GM18520 (cell line): ENCODE results near the gene AHRR.

Experiments used
- ATAC-seq: cut with Tn5 transposase; IDR thresholded peaks from one replicate; pipeline ENCODE4 v1.9.1; 2021; ENCODE audit not compliant: unreplicated experiment

AHRR gene

DNA sequence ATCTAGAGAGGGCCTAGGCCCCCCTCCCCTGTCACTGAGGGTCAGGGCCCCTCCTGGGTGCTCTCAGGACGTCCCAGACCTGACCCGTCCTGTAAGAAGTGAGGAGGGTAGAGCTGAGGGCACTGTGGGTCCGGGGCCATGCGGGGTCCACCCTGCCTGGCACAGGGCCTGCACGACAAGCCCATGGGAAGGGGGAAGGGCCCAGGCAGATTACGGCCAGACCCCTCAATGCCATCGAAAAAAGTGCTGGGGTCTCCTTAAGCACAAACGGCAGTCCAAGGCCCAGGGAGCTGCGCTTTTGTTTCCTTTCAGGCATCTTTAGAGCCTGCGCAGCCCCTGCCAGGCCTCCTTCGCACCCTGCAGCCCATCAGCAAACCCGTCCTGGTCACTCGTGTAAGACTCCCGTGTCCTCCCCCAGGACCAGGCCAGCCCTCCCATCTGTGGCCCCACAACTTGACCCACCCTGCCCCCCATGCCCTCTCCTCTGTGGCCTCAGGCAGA is 117.0 kb downstream of the AHRR start:
- no peak for ATAC-seq

- no peak for ATAC-seq
These were observed 117.7 kb downstream of the AHRR start for GRCh38 chr5:439181-439580.

DNA sequence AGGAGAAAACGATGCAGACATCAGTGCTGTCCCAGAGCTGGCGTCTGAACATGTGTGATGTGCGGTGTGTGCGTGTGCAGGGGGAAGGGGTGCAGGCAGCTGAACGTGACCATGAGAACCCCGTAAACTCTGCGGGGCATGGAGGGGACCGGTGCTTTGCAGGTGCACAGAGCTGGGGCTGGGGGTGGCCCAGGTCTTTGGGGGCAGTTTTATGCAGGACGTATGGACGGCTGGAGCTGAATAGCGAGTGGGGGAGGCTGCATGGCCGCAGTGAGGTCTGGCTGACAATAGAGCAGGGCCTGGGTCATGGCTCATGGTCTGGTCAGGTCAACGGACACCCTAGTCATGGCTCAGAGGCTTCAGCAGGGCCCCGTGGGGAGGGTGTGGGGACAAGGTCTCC is 118.1 kb downstream of the AHRR start:
- ATAC-seq, result no peak

GRCh38 chr5:440401-441201 is 119.1 kb downstream of the AHRR start:
- ATAC-seq, result no peak

DNA sequence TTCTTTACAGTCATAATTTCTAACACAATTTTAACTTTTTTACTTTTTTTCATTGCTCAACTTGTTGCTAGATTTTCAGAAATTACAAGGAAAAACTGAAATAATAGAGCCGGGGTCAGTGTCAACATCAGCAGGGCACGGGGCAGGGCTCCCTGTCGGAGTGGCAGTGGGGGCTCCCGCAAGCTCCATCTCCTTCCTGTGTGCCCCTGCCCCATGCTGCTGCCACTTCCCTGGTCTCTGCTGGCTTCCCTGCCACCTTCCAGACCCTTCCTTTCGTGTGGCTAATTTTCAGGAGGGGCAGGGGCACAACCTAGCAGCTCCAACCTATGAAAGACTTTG is 120.5 kb downstream of the AHRR start:
- ATAC-seq, result no peak

- ATAC-seq, result peak; percentile 82
These were observed 121.1 kb downstream of the AHRR start, which contains the start of gene EXOC3 for GRCh38 chr5:442335-443238. Gene EXOC3, plus strand, starts transcription at chr5:443176. Its CDS starts 3,030 bp downstream, at chr5:446206.

- no peak for ATAC-seq
These were observed 122.0 kb downstream of the AHRR start for GRCh38 chr5:443239-444151.

- ATAC-seq, result no peak
These were observed 122.7 kb downstream of the AHRR start for GRCh38 chr5:444226-444625.

- no peak for ATAC-seq
These were observed 124.1 kb downstream of the AHRR start for GRCh38 chr5:445591-445990.

DNA sequence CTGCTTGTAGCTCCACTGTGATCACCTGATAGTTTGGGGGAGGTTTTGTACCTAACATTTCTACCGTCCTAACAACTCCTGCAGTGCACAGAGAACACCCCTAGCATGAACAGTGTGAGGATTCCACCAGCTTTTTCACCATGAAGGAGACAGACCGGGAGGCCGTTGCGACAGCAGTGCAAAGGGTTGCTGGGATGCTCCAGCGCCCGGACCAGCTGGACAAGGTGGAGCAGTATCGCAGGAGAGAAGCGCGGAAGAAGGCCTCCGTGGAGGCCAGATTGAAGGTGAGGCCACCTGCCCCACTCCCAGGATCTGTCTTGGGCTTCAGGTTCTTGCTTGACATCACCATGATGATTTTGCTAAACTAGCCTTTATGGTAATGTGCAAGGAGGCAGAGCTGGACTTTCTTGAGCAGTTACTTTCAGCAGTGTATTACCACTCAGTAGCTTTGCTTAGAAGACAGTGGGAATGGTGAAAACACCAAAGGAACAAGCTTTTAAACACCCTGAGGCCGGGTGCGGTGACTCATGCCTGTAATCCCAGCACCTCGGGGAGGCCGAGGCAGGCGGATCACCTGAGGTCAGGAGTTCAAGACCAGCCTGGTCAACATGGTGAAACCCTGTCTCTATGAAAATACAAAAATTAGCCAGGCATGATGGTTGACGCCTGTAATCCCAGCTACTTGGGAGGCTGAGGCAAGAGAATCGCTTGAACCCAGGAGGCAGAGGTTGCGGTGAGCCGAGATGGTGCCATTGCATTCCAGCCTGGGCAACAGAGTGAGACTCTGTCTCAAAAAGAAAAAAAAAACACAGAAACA is 124.8 kb downstream of the AHRR start:
- ATAC-seq, result no peak

DNA sequence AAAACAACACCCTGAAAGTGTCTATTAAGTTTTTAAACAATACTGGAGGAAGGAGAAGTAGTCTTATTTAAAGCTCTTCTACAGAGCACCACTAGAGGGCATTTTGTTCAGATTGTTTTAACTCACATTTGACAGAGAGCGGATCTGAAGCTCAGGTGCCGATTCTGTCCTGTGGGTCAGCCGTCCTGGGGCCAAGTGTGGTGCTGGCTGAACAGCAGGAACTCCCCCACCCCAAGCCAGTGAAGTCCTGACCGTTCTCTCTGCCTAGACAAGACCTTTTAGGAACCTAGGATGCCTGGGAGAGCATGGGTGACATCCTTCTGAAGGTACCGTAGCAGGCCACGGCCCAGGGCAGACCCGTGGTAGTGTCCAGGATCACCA is 125.4 kb downstream of the AHRR start:
- ATAC-seq, result no peak

DNA sequence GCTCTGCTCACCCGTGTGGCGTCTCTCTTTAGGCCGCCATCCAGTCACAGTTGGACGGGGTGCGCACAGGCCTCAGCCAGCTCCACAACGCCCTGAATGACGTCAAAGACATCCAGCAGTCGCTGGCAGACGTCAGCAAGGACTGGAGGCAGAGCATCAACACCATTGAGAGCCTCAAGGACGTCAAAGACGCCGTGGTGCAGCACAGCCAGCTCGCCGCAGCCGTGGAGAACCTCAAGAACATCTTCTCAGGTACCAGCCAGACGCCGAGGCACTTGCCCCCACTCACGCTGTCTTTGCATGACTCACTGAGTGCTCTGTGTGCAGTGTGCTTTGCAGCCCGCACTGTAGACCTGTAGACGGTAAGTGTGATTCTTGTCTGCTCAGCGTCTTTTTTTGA is 126.0 kb downstream of the AHRR start:
- no peak for ATAC-seq

DNA sequence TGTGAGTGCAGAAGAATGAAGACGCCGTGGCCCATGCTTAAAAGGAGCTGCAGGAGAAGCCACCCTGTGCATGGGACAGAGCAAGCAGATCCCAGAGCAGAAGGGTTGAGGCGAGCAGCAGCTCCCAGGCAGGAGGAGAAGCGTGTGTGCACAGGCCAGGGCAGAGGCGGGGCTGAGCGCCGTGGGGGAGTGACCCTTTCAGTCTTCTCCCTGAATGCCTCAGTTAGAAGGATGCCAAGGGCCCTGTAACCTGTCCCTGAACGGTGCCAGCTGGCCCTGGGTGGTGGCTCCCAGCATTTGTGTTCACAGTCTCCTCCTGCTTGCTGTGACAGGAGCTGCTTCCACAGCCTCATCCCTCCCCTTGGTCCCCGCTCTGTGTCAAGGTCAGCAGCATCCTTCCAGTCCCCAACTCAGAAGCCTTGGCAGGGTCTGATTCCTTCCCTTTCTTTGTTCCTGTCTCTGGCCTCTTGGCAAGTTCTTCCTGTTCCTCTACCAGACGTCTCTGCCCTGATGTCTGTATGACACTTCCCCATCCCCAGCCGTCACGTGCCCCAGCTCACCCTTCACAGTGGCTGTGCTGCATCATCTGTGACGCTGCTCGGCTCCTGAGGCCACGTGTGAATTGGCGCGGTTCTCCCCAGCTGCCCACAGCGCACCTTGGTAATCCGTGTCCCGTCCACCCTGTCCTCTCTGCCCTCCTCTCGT is 126.7 kb downstream of the AHRR start:
- no peak for ATAC-seq

DNA sequence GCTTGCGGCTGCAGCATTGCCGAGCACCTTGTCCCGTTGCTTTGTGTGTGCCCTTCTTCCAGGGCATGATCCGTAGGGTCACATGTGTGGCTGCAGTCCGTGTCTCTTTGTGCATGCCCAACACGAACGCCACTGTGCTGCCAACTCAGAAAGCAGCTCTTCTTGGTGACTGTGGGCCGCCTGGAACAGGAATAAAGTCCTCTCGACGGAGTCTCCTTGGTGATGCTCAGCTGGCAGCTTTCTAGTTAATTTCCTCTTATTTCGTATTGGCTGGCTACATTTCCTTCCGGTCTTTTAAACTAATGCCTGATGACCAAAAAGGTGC is 127.2 kb downstream of the AHRR start:
- ATAC-seq, result no peak

GRCh38 chr5:449151-449550 is 127.6 kb downstream of the AHRR start:
- ATAC-seq, result no peak

- ATAC-seq, result no peak
These were observed 130.3 kb downstream of the AHRR start for GRCh38 chr5:451587-452458.

GRCh38 chr5:452978-453710 is 131.6 kb downstream of the AHRR start:
- ATAC-seq, result no peak
